WTC11 (cell line): ENCODE measurements around the gene RRAS. TPM values are rescaled to one million over a fixed set of nuclear protein-coding genes. Genes with fewer than 3 reads are reported as not detected.

Experiments
- ATAC-seq: fragments of 200-7000 bp; cut with Tn5 transposase; 2 replicates; pipeline ENCODE4 v1.10.0; 2021; ENCODE audit warnings: mild to moderate bottlenecking, moderate library complexity
- CTCF ChIA-PET: fragments of 300-600 bp; sonication (Branson Sonifier 250); formaldehyde crosslinking; loops from one replicate; lab custom pipeline; 2021; ENCODE audit warnings: antibody characterized with exemption; lab: Charles Lee
- POLR2A ChIA-PET: fragments of 350-600 bp; sonication (Branson Sonifier 250); formaldehyde crosslinking; loops from one replicate; lab custom pipeline; 2021; ENCODE audit warnings: antibody characterized with exemption; lab: Charles Lee
- DNase-seq: peaks from one replicate; pipeline ENCODE4 v3.0.0; 2021; ENCODE audit warnings: low spot score
- H3K27ac Mint-ChIP-seq: 2 replicates; pipeline ENCODE4 v1.8.0; 2021; ENCODE audit warnings: mixed read lengths
- H3K27me3 Mint-ChIP-seq: 2 replicates; pipeline ENCODE4 v1.8.0; 2021; ENCODE audit warnings: low read depth, mild to moderate bottlenecking, moderate library complexity, mixed read lengths
- H3K36me3 Mint-ChIP-seq: 2 replicates; pipeline ENCODE4 v1.8.0; 2021; ENCODE audit warnings: mixed read lengths
- H3K4me1 Mint-ChIP-seq: 2 replicates; pipeline ENCODE4 v1.8.0; 2022; ENCODE audit warnings: mixed read lengths
- H3K4me3 Mint-ChIP-seq: 2 replicates; pipeline ENCODE4 v1.8.0; 2021; ENCODE audit warnings: mild to moderate bottlenecking, moderate library complexity, mixed read lengths
- H3K9me3 Mint-ChIP-seq: 2 replicates; pipeline ENCODE4 v1.8.0; 2021; ENCODE audit warnings: mixed read lengths
- CREM ChIP-seq: sonication (generic); formaldehyde crosslinking; IDR thresholded peaks from 2 replicates; pipeline ENCODE4 v1.8.1; 2022; ENCODE audit warnings: mild to moderate bottlenecking, missing genetic modification reagents, moderate library complexity
- FOXK1 ChIP-seq: sonication (generic); formaldehyde crosslinking; IDR thresholded peaks from 2 replicates; pipeline ENCODE4 v1.8.0; 2022; ENCODE audit warnings: mild to moderate bottlenecking, moderate library complexity, missing genetic modification reagents
- GABPB1 ChIP-seq: sonication (generic); formaldehyde crosslinking; IDR thresholded peaks from 2 replicates; pipeline ENCODE4 v1.8.1; 2023; ENCODE audit warnings: mild to moderate bottlenecking, missing genetic modification reagents
- HMGA2 ChIP-seq: fragments of 250-450 bp; sonication (Bioruptor Pico); IDR thresholded peaks from 2 replicates; pipeline ENCODE4 v1.4.0; 2021; ENCODE audit warnings: mild to moderate bottlenecking, moderate library complexity
- KAT7 ChIP-seq: sonication (generic); formaldehyde crosslinking; IDR thresholded peaks from 2 replicates; pipeline ENCODE4 v1.8.1; 2023; ENCODE audit warnings: missing genetic modification reagents, mild to moderate bottlenecking, borderline replicate concordance
- MYBL2 ChIP-seq: sonication (generic); formaldehyde crosslinking; IDR thresholded peaks from 2 replicates; pipeline ENCODE4 v1.8.1; 2023; ENCODE audit warnings: mild to moderate bottlenecking, moderate library complexity, missing genetic modification reagents
- NR2C2 ChIP-seq: sonication (generic); formaldehyde crosslinking; IDR thresholded peaks from 2 replicates; pipeline ENCODE4 v1.8.0; 2022; ENCODE audit warnings: mild to moderate bottlenecking, missing genetic modification reagents
- SMAD4 ChIP-seq: sonication (generic); formaldehyde crosslinking; IDR thresholded peaks from 2 replicates; pipeline ENCODE4 v1.8.0; 2022; ENCODE audit warnings: mild to moderate bottlenecking, missing genetic modification reagents
- SP1 ChIP-seq: sonication (generic); formaldehyde crosslinking; conservative IDR thresholded peaks from 2 replicates; pipeline ENCODE4 v1.8.1; 2022; ENCODE audit warnings: missing genetic modification reagents
- TCF7 ChIP-seq: sonication (generic); formaldehyde crosslinking; IDR thresholded peaks from 2 replicates; pipeline ENCODE4 v1.8.0; 2022; ENCODE audit warnings: mild to moderate bottlenecking, low read depth, missing genetic modification reagents, moderate library complexity
- total RNA-seq: library from RNA; stranded (reverse); gene quantifications from 3 replicates; pipeline ENCODE4 v1.2.3, GENCODE V29; 2021
- TF ChIP-seq, protein P1 (sequence below): sonication (generic); formaldehyde crosslinking; IDR thresholded peaks from 2 replicates; pipeline ENCODE4 v1.8.0; 2022; ENCODE audit warnings: mild to moderate bottlenecking, missing genetic modification reagents
- TF ChIP-seq, protein P2 (sequence below): sonication (generic); formaldehyde crosslinking; IDR thresholded peaks from 2 replicates; pipeline ENCODE4 v1.8.1; 2023; ENCODE audit warnings: mild to moderate bottlenecking, missing genetic modification reagents, borderline replicate concordance
- TF ChIP-seq, protein P3 (sequence below): fragments of 250-450 bp; sonication (Bioruptor Pico); IDR thresholded peaks from 2 replicates; pipeline ENCODE4 v1.8.0; 2021; ENCODE audit warnings: mild to moderate bottlenecking
- TF ChIP-seq, protein P4 (sequence below): sonication (generic); formaldehyde crosslinking; IDR thresholded peaks from 2 replicates; pipeline ENCODE4 v1.8.0; 2023; ENCODE audit warnings: missing genetic modification reagents
- TF ChIP-seq, protein P5 (sequence below): sonication (generic); formaldehyde crosslinking; IDR thresholded peaks from 2 replicates; pipeline ENCODE4 v1.8.1; 2022; ENCODE audit warnings: mild to moderate bottlenecking, moderate library complexity, missing genetic modification reagents
- TF ChIP-seq, protein P6 (sequence below): sonication (generic); formaldehyde crosslinking; IDR thresholded peaks from 2 replicates; pipeline ENCODE4 v1.8.1; 2023; ENCODE audit warnings: mild to moderate bottlenecking, moderate library complexity, missing genetic modification reagents
- TF ChIP-seq, protein P7 (sequence below): sonication (generic); formaldehyde crosslinking; IDR thresholded peaks from 2 replicates; pipeline ENCODE4 v1.8.1; 2023; ENCODE audit warnings: mild to moderate bottlenecking, missing genetic modification reagents

The RRAS gene
- total RNA-seq, 1 experiment from 2014 or later = 11.4 TPM

DNA sequence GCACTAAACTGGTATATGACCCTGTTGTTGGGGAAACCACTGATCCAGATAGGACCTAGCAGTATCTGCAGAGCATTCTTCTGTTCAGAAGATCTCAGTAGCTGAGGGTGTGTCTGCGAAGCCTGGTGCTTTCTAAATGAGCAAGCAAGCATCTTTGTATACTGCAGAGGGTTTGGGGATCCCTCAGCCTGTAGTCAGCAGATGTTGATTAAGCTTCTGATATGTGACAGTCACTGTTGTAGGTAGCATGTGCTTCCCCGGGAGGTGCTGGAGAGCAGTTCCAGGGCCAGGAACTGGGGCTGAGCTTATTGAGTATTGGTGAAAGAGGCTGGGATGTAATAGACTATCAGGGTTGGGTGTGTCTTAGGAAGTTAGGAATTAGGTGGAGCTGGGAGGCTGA, 3.5 kb upstream of the RRAS start (continued):
- TF ChIP-seq, protein P1, sequence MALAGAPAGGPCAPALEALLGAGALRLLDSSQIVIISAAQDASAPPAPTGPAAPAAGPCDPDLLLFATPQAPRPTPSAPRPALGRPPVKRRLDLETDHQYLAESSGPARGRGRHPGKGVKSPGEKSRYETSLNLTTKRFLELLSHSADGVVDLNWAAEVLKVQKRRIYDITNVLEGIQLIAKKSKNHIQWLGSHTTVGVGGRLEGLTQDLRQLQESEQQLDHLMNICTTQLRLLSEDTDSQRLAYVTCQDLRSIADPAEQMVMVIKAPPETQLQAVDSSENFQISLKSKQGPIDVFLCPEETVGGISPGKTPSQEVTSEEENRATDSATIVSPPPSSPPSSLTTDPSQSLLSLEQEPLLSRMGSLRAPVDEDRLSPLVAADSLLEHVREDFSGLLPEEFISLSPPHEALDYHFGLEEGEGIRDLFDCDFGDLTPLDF (CRISPR knock-in tag) = no peak

DNA sequence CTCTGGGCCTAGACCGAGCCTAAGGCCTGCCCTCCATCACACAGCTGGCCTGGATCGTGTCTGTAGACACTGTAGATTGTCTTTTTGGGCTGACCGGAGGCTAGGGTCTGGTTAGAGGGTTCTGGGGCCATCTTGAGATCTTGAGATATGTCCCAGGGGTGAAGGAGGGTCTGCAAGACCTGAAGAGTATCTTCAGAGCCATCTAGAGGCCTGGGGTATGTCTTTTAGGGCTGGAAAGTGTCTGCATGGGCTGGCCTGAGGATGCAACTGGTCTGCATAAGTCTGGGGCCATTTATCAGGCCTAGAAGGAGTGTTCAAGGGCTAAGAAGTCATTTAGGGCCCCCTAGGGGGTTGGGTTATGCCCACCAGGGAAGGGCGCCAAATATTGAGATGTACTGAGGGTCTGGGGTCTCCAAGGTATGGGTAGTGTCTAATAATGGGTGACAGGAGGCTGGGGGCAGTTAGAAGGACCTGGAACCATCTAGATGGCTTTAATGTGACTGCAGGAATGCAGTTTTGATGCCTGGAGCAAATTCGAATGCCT, 2.6 kb upstream of the RRAS start:
- ChIA-PET CTCF (interaction anchor here (0.6 to 4.7 kb wide), 7 partner anchors 22 to 136 kb away, joined by 3 to 108 read pairs (median 6); partner anchors contain the start of genes BCL2L12, IRF3 and PRMT1), POLR2A (interaction anchor here (1.0 to 1.6 kb wide), 7 partner anchors 15 to 57 kb away, joined by 3 to 11 read pairs (median 3); partner anchors contain the start of gene PRMT1)
- TF ChIP-seq, protein P2, sequence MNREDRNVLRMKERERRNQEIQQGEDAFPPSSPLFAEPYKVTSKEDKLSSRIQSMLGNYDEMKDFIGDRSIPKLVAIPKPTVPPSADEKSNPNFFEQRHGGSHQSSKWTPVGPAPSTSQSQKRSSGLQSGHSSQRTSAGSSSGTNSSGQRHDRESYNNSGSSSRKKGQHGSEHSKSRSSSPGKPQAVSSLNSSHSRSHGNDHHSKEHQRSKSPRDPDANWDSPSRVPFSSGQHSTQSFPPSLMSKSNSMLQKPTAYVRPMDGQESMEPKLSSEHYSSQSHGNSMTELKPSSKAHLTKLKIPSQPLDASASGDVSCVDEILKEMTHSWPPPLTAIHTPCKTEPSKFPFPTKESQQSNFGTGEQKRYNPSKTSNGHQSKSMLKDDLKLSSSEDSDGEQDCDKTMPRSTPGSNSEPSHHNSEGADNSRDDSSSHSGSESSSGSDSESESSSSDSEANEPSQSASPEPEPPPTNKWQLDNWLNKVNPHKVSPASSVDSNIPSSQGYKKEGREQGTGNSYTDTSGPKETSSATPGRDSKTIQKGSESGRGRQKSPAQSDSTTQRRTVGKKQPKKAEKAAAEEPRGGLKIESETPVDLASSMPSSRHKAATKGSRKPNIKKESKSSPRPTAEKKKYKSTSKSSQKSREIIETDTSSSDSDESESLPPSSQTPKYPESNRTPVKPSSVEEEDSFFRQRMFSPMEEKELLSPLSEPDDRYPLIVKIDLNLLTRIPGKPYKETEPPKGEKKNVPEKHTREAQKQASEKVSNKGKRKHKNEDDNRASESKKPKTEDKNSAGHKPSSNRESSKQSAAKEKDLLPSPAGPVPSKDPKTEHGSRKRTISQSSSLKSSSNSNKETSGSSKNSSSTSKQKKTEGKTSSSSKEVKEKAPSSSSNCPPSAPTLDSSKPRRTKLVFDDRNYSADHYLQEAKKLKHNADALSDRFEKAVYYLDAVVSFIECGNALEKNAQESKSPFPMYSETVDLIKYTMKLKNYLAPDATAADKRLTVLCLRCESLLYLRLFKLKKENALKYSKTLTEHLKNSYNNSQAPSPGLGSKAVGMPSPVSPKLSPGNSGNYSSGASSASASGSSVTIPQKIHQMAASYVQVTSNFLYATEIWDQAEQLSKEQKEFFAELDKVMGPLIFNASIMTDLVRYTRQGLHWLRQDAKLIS (CRISPR knock-in tag) = no peak
- TF ChIP-seq HMGA2 (CRISPR knock-in tag) (0 out of 2 replicates have a peak, but pooled peaks have one; percentile 12), TCF7 (CRISPR knock-in tag) (no peak)
- TF ChIP-seq, protein P3, sequence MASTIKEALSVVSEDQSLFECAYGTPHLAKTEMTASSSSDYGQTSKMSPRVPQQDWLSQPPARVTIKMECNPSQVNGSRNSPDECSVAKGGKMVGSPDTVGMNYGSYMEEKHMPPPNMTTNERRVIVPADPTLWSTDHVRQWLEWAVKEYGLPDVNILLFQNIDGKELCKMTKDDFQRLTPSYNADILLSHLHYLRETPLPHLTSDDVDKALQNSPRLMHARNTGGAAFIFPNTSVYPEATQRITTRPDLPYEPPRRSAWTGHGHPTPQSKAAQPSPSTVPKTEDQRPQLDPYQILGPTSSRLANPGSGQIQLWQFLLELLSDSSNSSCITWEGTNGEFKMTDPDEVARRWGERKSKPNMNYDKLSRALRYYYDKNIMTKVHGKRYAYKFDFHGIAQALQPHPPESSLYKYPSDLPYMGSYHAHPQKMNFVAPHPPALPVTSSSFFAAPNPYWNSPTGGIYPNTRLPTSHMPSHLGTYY (CRISPR knock-in tag) = no peak
- Mint-ChIP-seq H3K36me3 (peaks cover 14% of the 10 kb centered on the region), H3K9me3 (no peaks in the 10 kb centered on the region), H3K27ac (peak overlapping the region; percentile 97), H3K27me3 (peaks cover 17% of the 10 kb centered on the region), H3K4me1 (peaks cover 50% of the 10 kb centered on the region), H3K4me3 (peak overlapping the region; percentile 99)
- DNase-seq = no peak
- ATAC-seq = no peak

DNA sequence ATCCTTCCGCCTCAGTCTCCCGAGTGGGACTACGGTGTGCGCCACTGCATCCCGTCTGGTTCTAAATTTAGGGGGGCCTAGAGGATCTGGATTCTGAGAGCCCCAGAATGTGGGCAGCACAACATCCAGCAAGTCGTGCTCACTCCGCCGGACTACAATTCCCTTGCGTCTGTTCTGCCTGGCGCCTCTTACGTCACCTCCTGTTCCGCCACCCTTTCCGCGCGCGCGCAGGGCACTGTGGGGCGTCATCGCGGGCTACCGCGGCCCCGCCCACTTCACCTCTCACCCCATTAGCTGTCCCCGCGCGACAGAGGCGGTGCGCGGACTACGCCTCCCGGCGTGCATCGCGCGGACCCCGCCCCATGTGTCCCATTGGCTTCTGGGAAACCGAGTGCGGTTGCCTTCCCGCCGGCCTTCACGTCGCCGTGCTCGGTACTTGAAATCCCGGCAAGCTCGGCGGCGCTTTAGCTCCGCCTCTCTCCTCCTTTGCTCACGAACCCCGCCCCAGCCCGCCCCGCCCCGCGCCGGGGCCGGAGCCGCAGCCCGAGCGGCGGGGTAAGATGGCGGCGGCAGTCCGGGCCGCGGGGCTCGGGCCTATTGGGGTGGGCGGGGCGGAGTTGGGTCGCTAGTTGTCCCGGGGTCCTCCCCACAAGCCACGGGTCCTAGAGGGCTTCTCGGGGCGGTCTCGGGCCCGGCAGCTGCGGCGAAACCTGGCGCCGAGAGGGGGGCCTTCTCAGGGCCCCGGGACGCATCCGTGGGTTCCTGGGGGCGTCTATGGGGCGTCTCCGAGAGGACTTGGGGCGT, 1.9 kb upstream of the RRAS start, which contains the start of gene SCAF1:
TSS of gene SCAF1 (plus strand) at position 522 of the 804 bp plus-strand sequence. CDS start 2,818 bp downstream, outside the sequence.
- H3K27ac Mint-ChIP-seq = peak within 1 kb of the TSS; percentile 99
- peaks cover 51% of the 10 kb centered on the region for H3K4me1 Mint-ChIP-seq
- peak within 1 kb of the TSS; percentile 99 for H3K4me3 Mint-ChIP-seq
- peak; percentile 100 for DNase-seq
- peaks cover 7% of the 10 kb centered on the region for H3K36me3 Mint-ChIP-seq
- ATAC-seq = peak; percentile 41
- ChIA-PET CTCF (interaction anchor here (0.6 to 4.7 kb wide), 11 partner anchors 23 to 135 kb away, joined by 3 to 108 read pairs (median 4); partner anchors contain the start of genes BCL2L12, IRF3 and PRMT1), POLR2A (interaction anchor here (1.0 to 1.8 kb wide), 9 partner anchors 16 to 146 kb away, joined by 3 to 11 read pairs (median 4); partner anchors contain the start of gene PRMT1)
- peaks cover 17% of the 10 kb centered on the region for H3K27me3 Mint-ChIP-seq
- H3K9me3 Mint-ChIP-seq = no peaks in the 10 kb centered on the region
- TF ChIP-seq, protein P4, sequence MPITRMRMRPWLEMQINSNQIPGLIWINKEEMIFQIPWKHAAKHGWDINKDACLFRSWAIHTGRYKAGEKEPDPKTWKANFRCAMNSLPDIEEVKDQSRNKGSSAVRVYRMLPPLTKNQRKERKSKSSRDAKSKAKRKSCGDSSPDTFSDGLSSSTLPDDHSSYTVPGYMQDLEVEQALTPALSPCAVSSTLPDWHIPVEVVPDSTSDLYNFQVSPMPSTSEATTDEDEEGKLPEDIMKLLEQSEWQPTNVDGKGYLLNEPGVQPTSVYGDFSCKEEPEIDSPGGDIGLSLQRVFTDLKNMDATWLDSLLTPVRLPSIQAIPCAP = 0 out of 2 replicates have a peak, but pooled peaks have one; percentile 62
- TF ChIP-seq CREM (CRISPR knock-in tag) (peak; percentile 96), NR2C2 (CRISPR knock-in tag) (peak; percentile 96), GABPB1 (peak; percentile 81), KAT7 (CRISPR knock-in tag) (no peak), MYBL2 (CRISPR knock-in tag) (peak; percentile 78; the same call in 1 of the 2 replicates), SP1 (CRISPR knock-in tag) (peak; percentile 100), FOXK1 (CRISPR knock-in tag) (peak; percentile 84), SMAD4 (CRISPR knock-in tag) (no peak)
- TF ChIP-seq, protein P5, sequence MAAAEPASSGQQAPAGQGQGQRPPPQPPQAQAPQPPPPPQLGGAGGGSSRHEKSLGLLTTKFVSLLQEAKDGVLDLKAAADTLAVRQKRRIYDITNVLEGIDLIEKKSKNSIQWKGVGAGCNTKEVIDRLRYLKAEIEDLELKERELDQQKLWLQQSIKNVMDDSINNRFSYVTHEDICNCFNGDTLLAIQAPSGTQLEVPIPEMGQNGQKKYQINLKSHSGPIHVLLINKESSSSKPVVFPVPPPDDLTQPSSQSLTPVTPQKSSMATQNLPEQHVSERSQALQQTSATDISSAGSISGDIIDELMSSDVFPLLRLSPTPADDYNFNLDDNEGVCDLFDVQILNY (CRISPR knock-in tag) = peak; percentile 95
- TF ChIP-seq, protein P6, sequence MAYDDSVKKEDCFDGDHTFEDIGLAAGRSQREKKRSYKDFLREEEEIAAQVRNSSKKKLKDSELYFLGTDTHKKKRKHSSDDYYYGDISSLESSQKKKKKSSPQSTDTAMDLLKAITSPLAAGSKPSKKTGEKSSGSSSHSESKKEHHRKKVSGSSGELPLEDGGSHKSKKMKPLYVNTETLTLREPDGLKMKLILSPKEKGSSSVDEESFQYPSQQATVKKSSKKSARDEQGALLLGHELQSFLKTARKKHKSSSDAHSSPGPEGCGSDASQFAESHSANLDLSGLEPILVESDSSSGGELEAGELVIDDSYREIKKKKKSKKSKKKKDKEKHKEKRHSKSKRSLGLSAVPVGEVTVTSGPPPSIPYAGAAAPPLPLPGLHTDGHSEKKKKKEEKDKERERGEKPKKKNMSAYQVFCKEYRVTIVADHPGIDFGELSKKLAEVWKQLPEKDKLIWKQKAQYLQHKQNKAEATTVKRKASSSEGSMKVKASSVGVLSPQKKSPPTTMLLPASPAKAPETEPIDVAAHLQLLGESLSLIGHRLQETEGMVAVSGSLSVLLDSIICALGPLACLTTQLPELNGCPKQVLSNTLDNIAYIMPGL (CRISPR knock-in tag) = no peak
- TF ChIP-seq, protein P7, sequence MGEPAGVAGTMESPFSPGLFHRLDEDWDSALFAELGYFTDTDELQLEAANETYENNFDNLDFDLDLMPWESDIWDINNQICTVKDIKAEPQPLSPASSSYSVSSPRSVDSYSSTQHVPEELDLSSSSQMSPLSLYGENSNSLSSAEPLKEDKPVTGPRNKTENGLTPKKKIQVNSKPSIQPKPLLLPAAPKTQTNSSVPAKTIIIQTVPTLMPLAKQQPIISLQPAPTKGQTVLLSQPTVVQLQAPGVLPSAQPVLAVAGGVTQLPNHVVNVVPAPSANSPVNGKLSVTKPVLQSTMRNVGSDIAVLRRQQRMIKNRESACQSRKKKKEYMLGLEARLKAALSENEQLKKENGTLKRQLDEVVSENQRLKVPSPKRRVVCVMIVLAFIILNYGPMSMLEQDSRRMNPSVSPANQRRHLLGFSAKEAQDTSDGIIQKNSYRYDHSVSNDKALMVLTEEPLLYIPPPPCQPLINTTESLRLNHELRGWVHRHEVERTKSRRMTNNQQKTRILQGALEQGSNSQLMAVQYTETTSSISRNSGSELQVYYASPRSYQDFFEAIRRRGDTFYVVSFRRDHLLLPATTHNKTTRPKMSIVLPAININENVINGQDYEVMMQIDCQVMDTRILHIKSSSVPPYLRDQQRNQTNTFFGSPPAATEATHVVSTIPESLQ (CRISPR knock-in tag) = no peak
